Fibroblast of skin of left quadriceps (primary cell): ENCODE results near the gene GNG7.
"Not testable (repeated sequence)": the region's sequence is repeated elsewhere in the genome, so short reads cannot be mapped to it uniquely, and the experiment has no call there.

Source experiments
- DNase-seq, 2 experiments: peaks; one replicate each; pipeline ENCODE4 v3.0.0-alpha.2; 2013; ENCODE audit warnings: low read depth in 2 of 2

The GNG7 gene

DNA sequence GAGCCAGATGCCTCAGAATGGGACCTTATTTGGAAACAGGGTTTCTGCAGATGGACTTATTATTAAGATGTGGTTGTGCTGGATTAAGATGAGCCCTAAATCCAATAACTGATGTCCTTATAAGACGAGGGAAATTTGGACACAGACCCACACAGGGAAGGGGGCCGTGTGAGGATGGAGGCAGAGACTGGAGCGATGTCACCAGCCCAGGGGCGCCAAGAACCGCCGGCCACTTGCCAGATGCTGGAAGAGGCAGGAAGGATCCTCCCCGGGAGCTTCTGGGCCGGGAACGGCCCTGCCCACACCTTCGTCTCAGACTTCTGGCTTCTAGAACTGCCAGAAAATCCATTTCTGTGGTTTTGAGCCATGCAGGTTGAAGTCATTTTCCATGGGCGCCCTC, 26.6 kb downstream of the GNG7 start:
- no peak for DNase-seq

GRCh38 chr19:2670217-2670616, 32.3 kb downstream of the GNG7 start:
- DNase-seq: no peak

DNA sequence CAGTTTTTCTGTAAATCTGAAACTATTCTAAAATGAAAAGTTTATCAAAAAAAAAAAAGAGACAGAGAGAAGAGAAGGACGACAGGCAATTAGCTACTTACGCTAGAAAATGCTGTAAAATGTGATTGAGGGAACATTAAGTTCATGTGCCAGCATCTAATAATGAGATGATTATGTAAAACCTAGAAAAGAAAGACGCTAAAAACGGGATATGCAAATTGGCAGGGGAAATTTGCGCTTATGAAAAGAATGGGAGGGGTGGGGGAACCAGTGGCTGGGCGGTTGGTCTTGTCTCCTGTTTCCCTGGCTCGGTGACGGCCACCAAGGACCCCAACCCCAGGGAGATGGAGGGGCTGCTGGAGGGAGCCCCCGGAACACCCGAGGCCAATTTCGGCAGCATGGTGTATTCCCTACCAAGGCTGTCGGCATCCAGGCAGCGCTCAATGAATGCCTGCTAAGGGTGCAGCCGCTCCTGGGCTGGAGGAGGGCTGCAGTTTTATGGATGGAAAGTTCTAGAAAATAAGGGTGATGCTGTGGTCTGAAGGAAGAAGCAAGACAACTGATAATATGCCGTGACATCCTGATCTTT, 34.2 kb downstream of the GNG7 start:
- DNase-seq: no peak

DNA sequence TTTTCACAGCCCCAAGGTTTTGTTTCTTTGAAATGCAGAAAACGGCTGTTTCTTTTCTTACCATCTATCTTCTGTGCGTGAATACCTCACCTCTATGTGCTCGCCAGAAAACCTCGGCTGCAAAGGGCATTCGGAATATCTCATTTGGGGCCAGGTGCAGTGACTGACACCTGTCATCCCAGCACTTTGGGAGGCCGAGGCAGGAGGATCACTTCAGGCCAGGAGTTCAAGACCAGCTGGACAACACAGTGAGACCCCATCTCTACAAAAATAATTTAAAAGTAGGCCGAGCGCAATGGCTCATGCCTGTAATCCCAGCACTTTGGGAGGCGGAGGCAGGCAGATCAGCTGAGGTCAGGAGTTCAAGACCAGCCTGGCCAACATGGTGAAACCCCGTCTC, 35.1 kb downstream of the GNG7 start:
- DNase-seq: not testable (repeated sequence)

- DNase-seq: no peak
Observed at GRCh38 chr19:2666344-2666994, 36.0 kb downstream of the GNG7 start.

DNA sequence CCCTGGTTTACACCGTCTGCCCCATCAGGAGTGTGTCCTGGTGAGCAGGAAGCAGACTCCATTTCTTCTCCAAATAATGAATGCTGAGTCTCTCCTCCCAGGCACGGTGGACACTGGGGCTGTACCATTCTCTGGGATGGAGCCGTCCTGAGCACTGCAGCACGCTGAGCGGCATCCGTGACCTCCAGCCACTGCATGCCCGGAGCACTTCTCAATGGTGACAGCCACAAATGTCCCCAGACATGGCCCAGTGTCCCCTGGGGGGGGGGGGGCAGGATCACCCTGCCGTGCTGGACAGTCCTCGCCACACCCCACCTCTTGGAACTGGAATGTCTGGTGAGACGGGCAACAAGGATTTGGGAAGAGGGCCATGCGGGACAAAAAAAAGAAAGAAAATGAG, 37.4 kb downstream of the GNG7 start:
- DNase-seq: no peak

DNA sequence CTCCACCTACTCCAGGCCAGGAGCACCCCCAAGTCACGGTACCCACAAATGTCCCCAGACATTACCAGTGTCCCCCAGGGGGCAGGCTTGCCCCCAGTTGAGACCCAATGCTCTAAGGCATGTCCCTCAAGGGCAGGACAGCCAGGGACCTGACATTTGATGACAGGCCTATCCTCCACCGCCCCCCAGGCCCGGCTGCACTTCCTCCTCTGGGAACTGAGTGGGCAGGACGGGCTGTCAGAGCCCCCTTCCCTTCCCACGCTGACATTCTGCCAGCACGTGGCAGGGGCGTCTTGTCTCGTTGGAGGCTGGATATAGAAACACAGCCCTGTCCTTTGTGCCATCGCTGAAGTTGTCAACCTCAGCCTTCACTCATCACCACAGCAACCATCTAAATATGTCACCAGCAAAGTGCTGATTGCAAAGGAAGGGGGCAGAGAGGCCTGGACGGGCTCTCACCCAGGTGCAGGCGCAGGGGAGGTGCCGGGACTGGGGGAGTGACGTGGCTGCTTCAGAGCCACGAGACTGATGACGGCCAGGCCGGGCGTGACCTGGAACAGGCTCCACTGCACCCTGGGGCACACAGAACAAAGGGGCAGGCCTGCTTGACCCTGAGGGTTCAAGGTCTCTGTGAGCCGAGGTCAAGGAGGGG, 38.4 kb downstream of the GNG7 start:
- no peak for DNase-seq

GRCh38 chr19:2661615-2662014, 40.9 kb downstream of the GNG7 start:
- no peak for DNase-seq

- no peak for DNase-seq
Observed at GRCh38 chr19:2659856-2660432, 42.5 kb downstream of the GNG7 start.

- no peak for DNase-seq
Observed at GRCh38 chr19:2656533-2656932, 46.0 kb downstream of the GNG7 start.

GRCh38 chr19:2653710-2654707, 48.5 kb downstream of the GNG7 start:
- no peak for DNase-seq

DNA sequence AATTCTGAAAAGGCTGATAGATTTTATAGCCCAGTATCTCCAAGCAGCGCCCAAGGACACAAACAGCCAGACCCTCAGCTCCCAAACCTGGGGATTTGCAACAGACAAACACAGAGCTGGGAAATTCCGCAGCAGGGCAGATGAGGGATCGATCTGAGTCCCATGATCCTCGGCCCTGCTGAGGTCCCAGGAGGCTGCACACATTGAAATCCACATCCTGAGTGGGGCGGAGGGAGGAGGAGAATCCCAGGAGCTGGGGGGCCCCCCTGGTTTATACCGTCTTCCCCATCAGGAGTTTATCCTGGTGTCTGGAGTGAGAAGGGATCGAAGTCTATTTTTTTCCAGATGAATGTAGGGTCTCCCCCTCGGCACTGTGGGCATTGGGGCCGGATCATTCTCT, 49.3 kb downstream of the GNG7 start:
- DNase-seq: no peak

GRCh38 chr19:2652504-2653099, 49.9 kb downstream of the GNG7 start:
- no peak for DNase-seq

- not testable (repeated sequence) for DNase-seq
Observed at GRCh38 chr19:2651002-2651733, 51.3 kb downstream of the GNG7 start.

GRCh38 chr19:2650515-2650914, 52.0 kb downstream of the GNG7 start:
- no peak for DNase-seq

- peak; percentile 27 to 41 for DNase-seq
Observed at GRCh38 chr19:2648528-2648937, 54.0 kb downstream of the GNG7 start.

DNA sequence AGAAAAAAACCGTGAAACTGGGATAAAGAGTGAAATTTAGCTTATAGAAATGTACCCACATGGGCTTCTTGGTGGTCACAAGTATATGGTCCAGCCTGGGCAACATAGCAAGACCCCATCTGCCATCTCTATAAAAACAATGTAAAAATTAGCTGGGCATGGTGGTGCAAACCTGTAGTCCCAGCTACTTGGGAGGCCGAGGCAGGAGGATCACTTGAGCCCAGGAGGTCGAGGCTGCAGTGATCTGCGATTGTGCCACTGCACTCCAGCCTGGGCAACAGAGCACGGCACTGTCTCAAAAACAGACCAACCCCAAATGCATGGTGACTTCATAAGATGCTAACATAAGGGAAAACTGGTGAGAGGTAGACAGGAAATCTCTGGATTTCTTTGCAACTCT, 54.4 kb downstream of the GNG7 start:
- DNase-seq: no peak

DNA sequence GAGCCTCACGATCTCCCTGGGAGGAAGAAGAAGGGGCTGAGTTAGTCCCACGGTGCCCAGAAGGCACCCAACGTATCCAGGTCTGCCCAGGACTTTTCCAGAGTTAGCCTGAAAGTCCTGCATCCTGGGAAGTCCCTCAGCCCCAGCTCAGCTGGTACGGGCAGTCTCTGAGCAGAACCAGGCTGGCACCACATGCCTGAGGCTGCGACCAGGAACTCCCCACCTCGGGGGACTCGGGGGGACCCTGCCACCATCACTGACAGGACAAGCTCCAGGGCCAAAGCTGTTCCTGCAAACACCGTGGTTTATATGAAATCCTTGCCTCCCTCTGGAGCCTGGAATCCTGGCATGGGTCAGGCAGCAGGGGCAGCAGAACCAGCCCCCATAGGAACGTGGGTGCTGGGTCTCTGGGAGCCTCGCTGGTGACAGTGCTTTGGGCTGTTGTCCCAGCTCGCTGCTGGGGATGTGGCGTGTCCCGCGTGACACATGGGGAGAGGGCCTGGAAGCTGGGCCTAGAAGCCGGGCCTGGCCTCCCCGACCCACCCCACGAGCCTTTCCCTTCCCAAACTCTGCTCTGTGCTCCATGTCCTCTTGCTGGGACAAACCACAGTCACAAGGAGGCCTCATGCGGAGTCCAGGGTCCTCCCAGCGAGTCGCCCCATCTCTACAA, 55.5 kb downstream of the GNG7 start:
- DNase-seq: no peak

GRCh38 chr19:2645826-2646225, 56.7 kb downstream of the GNG7 start:
- no peak for DNase-seq

DNA sequence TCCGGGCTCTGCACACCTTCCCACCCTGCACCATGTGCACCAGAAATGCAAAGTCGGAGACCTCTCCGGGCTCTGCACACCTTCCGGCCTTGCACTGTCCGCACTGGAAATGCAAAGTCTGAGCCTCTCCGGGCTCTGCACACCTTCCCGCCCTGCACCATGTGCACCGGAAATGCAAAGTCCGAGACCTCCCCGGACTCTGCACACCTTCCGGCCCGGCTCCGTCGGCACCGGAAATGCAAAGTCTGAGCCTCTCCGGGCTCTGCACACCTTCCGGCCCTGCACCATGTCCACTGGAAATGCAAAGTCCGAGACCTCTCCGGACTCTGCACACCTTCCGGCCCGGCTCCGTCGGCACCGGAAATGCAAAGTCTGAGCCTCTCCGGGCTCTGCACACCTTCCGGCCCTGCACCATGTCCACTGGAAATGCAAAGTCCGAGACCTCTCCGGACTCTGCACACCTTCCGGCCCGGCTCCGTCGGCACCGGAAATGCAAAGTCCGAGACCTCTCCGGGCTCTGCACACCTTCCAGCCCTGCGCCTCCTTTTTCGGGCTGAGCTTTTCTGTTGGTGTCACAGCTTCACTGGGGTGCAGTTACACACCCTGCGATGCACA, 59.3 kb downstream of the GNG7 start:
- DNase-seq: not testable (repeated sequence)
